ENCODE results near the gene ASGR2.

GRCh38 chr17:7068268-7068667 lies 46.4 kb downstream of the ASGR2 start:
- no peak for TF ChIP-seq CTCF (IDR thresholded peaks at IDR 0.05)
- TF ChIP-seq EP300 (IDR thresholded peaks at IDR 0.05) = no peak

All from stomach (tissue), 4 donors.